IPS DF 19.7 (cell line): ENCODE results near the gene SLCO2A1.

Experiments used
- DNase-seq: peaks from one replicate; pipeline ENCODE4 v3.0.0-alpha.2; 2013; ENCODE audit warnings: low read depth, low spot score

The SLCO2A1 gene

GRCh38 chr3:133999891-134000685 is 29.6 kb downstream of the SLCO2A1 start:
- DNase-seq = no peak

- no peak for DNase-seq
These were observed 31.0 kb downstream of the SLCO2A1 start for GRCh38 chr3:133998691-133999241.

GRCh38 chr3:133997871-133998635 is 31.7 kb downstream of the SLCO2A1 start:
- DNase-seq = no peak

- no peak for DNase-seq
These were observed 32.7 kb downstream of the SLCO2A1 start for GRCh38 chr3:133996996-133997395.

- DNase-seq = no peak
These were observed 33.5 kb downstream of the SLCO2A1 start for GRCh38 chr3:133996251-133996661.

- no peak for DNase-seq
These were observed 34.5 kb downstream of the SLCO2A1 start for GRCh38 chr3:133995264-133995663.

- DNase-seq = no peak
These were observed 35.4 kb downstream of the SLCO2A1 start for GRCh38 chr3:133994166-133994890.

GRCh38 chr3:133992951-133993620 is 36.6 kb downstream of the SLCO2A1 start:
- no peak for DNase-seq

- DNase-seq = no peak
These were observed 37.3 kb downstream of the SLCO2A1 start for GRCh38 chr3:133992381-133992780.

GRCh38 chr3:133991637-133992036 is 38.1 kb downstream of the SLCO2A1 start:
- DNase-seq = no peak

GRCh38 chr3:133991209-133991608 is 38.5 kb downstream of the SLCO2A1 start:
- DNase-seq = no peak

- DNase-seq = no peak
These were observed 39.6 kb downstream of the SLCO2A1 start for GRCh38 chr3:133989936-133990702.

- peak; percentile 42 for DNase-seq
These were observed 41.0 kb downstream of the SLCO2A1 start for GRCh38 chr3:133988631-133989161.

- no peak for DNase-seq
These were observed 41.7 kb downstream of the SLCO2A1 start for GRCh38 chr3:133987948-133988484.

- no peak for DNase-seq
These were observed 42.6 kb downstream of the SLCO2A1 start for GRCh38 chr3:133987136-133987535.

- DNase-seq = no peak
These were observed 43.4 kb downstream of the SLCO2A1 start for GRCh38 chr3:133986311-133986710.

GRCh38 chr3:133984975-133985374 is 44.8 kb downstream of the SLCO2A1 start:
- DNase-seq = no peak

GRCh38 chr3:133983576-133984560 is 45.9 kb downstream of the SLCO2A1 start:
- DNase-seq = no peak

- no peak for DNase-seq
These were observed 46.6 kb downstream of the SLCO2A1 start for GRCh38 chr3:133983126-133983525.
